Measurements from ENCODE around the gene CHTOP. TPM values are rescaled to one million over a fixed set of nuclear protein-coding genes. Genes with fewer than 3 reads are reported as not detected.

Gene CHTOP
- total and polyA plus RNA-seq, 2 of the 8 experiments (the other 6 are each of a cell fraction or from before 2014, with no cell fraction given), result 84.6 to 104 TPM

GRCh38 chr1:153682730-153683129, 48.9 kb downstream of the CHTOP start:
- no peak overlapping the region for H2BK12ac ChIP-seq (ENCODE audit: low read depth, low read length)
- no peak overlapping the region for H4K8ac ChIP-seq (ENCODE audit: extremely low read depth, insufficient read depth, low read length)
- H3K4me3 ChIP-seq (ENCODE audit: extremely low read depth in 1 of 4, insufficient read depth in 2 of 4, low read depth in 3 of 4, low read length in 4 of 4), result no peak overlapping the region
- no peaks in the 10 kb centered on the region for H3K79me1 ChIP-seq (ENCODE audit: low read depth, low read length)
- H3K23ac ChIP-seq (ENCODE audit: insufficient read length), result no peak overlapping the region
- no peaks in the 10 kb centered on the region for H4K20me1 ChIP-seq (replicated peaks in 1 of 2; ENCODE audit: control insufficient read depth in 1 of 2, insufficient read depth in 2 of 2, low read length in 2 of 2)
- DNase-seq (ENCODE audit: low read depth in 1 of 2, low spot score in 2 of 2), result no peak
- H2AFZ ChIP-seq (ENCODE audit: low read length), result no peak overlapping the region
- no peaks in the 10 kb centered on the region; a peak in 1 of 4 replicates for H3K9me3 ChIP-seq (ENCODE audit: insufficient read depth in 2 of 2, low read depth in 1 of 2, low read length in 1 of 2)
- H3K27me3 ChIP-seq (replicated peaks in 1 of 4; ENCODE audit: control insufficient read depth in 3 of 4, extremely low read depth in 1 of 4, insufficient read depth in 3 of 4, low read length in 3 of 4), result peaks cover 0 to 20% (median 9%) of the 10 kb centered on the region in 4 experiments; a peak in 5 of 7 replicates
- H2BK5ac ChIP-seq (ENCODE audit: low read depth, low read length), result no peak overlapping the region
- peaks cover 26% of the 10 kb centered on the region for H3K23me2 ChIP-seq (ENCODE audit: low read depth, low read length)
- 85% methylated on average over 7 of the region's 7 CpGs; no CpG with 5 or more reads in 1 of the 2 experiments for WGBS, 2 experiments (ENCODE audit: extremely low coverage in 1 of 2, insufficient coverage in 1 of 2, insufficient read length in 1 of 2, insufficient replicate concordance in 2 of 2, low coverage in 1 of 2, low lambda C conversion rate in 2 of 2, missing lambda C conversion rate in 1 of 2)
- no peak for FAIRE-seq
- H3K9ac ChIP-seq (replicated peaks in 1 of 4; ENCODE audit: extremely low read depth in 1 of 4, low read depth in 3 of 4, low read length in 3 of 4), result no peak overlapping the region
- peaks cover 3 to 7% (median 5%) of the 10 kb centered on the region in 4 experiments; a peak in 6 of 7 replicates for H3K4me1 ChIP-seq (replicated peaks in 1 of 4; ENCODE audit: control insufficient read depth in 3 of 4, insufficient read depth in 4 of 4, low read length in 3 of 4)
- H2BK120ac ChIP-seq (replicated peaks; ENCODE audit: low read depth, low read length), result no peak overlapping the region
- TF ChIP-seq SIRT6 (IDR thresholded peaks at IDR 0.05; ENCODE audit: low read length), result no peak
- no peak for TF ChIP-seq USF2 (IDR thresholded peaks at IDR 0.05; ENCODE audit: low read length)
- no peak for TF ChIP-seq TBP (IDR thresholded peaks at IDR 0.05; ENCODE audit: low read depth, low read length)
- H2AK5ac ChIP-seq (ENCODE audit: low read depth, low read length), result no peak overlapping the region
- no peak overlapping the region for H2BK15ac ChIP-seq (ENCODE audit: low read length)
- H3K56ac ChIP-seq (replicated peaks; ENCODE audit: insufficient read length, low read depth, low read length), result no peak overlapping the region
- H2BK20ac ChIP-seq (ENCODE audit: low read length), result no peak overlapping the region
- ChIA-PET POLR2A (ENCODE audit: partially characterized antibody) (interaction anchor here (1.5 kb wide), 2 partner anchors 46 to 88 kb away, joined by 3 read pairs; no protein-coding TSS in a partner anchor), CTCF (ENCODE audit: partially characterized antibody) (interaction anchor here (0.9 to 14.0 kb wide), 2 partner anchors 70 to 90 kb away, joined by 3 to 190 read pairs; no protein-coding TSS in a partner anchor)
- no peaks in the 10 kb centered on the region for H3K79me2 ChIP-seq (ENCODE audit: control insufficient read depth in 1 of 2, insufficient read depth in 2 of 2, low read length in 2 of 2)
- H3K18ac ChIP-seq (ENCODE audit: extremely low read depth, low read length), result no peak overlapping the region
- no peak overlapping the region for H3K14ac ChIP-seq (ENCODE audit: insufficient read length)
- no peak overlapping the region for H4K91ac ChIP-seq (replicated peaks; ENCODE audit: insufficient read length, low read length)
- no peak overlapping the region for H3K4me2 ChIP-seq (ENCODE audit: insufficient read depth in 1 of 2, low read depth in 2 of 2, low read length in 2 of 2)
- H3K4ac ChIP-seq (replicated peaks; ENCODE audit: insufficient read length, low read depth, low read length), result no peak overlapping the region
- no peak overlapping the region for H4K5ac ChIP-seq (ENCODE audit: insufficient read length, low read depth, low read length)
- no peak overlapping the region for H3K27ac ChIP-seq (ENCODE audit: low read depth, low read length)
- H3K36me3 ChIP-seq (ENCODE audit: control insufficient read depth in 2 of 4, insufficient read depth in 4 of 4, low read length in 3 of 4), result peaks cover 0 to 5% (median 2%) of the 10 kb centered on the region in 4 experiments; a peak in 2 of 8 replicates
